HAP-1 (cell line): Measurements from ENCODE around the gene WDR89.
"Not testable (repeated sequence)": the region's sequence is repeated elsewhere in the genome, so short reads cannot be mapped to it uniquely, and the experiment has no call there.

Experiments used
- DNase-seq, 2 experiments: peaks; one replicate each; pipeline ENCODE4 v3.0.0-alpha.2; 2016 to 2020; ENCODE audit warnings: low spot score in 2 of 2
- H3K27me3 ChIP-seq: fragments of 250-450 bp; sonication (Bioruptor Pico); 2 replicates; pipeline ENCODE4 v1.5.1; 2020; ENCODE audit warnings: low read depth, mild to moderate bottlenecking, moderate library complexity
- H3K36me3 ChIP-seq: fragments of 250-450 bp; sonication (Bioruptor Pico); replicated peaks from 2 replicates; pipeline ENCODE4 v1.5.1; 2020; ENCODE audit warnings: mild to moderate bottlenecking
- H3K4me1 ChIP-seq: fragments of 250-450 bp; sonication (Bioruptor Pico); 2 replicates; pipeline ENCODE4 v1.5.1; 2020; ENCODE audit warnings: mild to moderate bottlenecking
- H3K4me3 ChIP-seq: fragments of 250-450 bp; sonication (Bioruptor Pico); 2 replicates; pipeline ENCODE4 v1.5.1; 2020; ENCODE audit warnings: mild to moderate bottlenecking, moderate library complexity
- H3K9me3 ChIP-seq: fragments of 250-450 bp; sonication (Bioruptor Pico); 2 replicates; pipeline ENCODE4 v1.5.1; 2020; ENCODE audit warnings: mild to moderate bottlenecking, moderate library complexity
- in situ Hi-C: fragments of 300-500 bp; cut with MboI; formaldehyde crosslinking; loops from 3 replicates; pipeline ENCODE4 v1.14.3; 2020; ENCODE audit warnings: low sequenced_read_pairs, inconsistent platforms, mixed read lengths

The WDR89 gene

DNA sequence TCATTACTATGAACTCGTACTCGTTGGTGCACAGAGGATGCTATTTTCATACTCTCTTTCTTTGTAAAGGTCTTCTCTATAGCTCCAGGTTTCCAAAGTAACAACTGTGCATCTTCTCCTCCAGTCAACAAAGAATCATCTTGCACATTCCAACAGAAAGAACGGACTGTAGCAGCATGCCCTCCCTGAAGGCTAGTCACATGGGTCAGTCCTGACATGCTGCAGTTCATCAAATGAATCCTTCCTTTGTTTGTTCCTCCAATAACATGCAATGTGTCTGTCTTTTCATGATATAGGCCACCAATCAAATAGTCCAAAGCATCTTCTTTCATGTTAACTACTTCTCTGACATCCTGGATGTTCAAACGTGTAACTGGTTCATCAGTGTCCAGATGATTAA lies 42.9 kb downstream of the WDR89 start:
- Histone ChIP-seq H3K27me3 (no peaks in the 10 kb centered on the region), H3K4me3 (no peak overlapping the region), H3K4me1 (no peaks in the 10 kb centered on the region), H3K36me3 (peaks cover 3% of the 10 kb centered on the region; the same call in 1 of the 2 replicates), H3K9me3 (peaks cover 1% of the 10 kb centered on the region; the same call in 1 of the 2 replicates)
- DNase-seq, result no peak
- in situ Hi-C loops, result no loop called here

DNA sequence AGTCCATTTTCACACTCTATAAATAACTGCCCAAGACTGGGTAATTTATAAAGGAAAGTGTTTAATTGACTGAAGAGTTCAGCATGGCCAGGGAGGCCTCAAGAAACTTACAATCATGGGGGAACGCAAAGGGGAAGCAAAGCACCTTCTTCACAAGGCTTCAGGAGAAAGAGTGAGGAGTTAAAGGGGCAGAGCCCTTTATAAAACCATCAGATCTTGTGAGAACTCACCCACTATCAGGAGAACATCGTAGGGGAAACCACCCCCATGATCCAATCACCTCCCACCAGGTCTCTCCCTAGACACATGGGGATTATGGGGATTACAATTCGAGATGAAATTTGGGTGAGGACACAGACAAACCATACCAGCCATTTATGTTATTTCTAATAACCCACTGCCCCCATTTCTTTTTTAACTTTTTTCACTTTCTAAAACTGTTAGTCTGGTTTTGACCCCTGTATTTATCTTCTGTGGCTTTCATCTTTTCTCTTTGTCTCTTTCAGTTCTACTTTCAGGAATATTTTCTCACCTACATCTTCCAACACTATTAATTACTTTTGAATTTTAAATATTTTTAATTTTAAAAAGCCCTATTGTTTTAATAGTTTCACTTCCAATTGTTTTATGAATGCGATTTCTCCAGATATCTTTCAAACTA lies 44.5 kb downstream of the WDR89 start:
- Histone ChIP-seq H3K4me1 (no peaks in the 10 kb centered on the region), H3K36me3 (peaks cover 3% of the 10 kb centered on the region; the same call in 1 of the 2 replicates), H3K9me3 (peaks cover 3% of the 10 kb centered on the region; the same call in 1 of the 2 replicates), H3K4me3 (no peak overlapping the region), H3K27me3 (no peaks in the 10 kb centered on the region)
- in situ Hi-C loops, result no loop called here
- DNase-seq, result no peak

DNA sequence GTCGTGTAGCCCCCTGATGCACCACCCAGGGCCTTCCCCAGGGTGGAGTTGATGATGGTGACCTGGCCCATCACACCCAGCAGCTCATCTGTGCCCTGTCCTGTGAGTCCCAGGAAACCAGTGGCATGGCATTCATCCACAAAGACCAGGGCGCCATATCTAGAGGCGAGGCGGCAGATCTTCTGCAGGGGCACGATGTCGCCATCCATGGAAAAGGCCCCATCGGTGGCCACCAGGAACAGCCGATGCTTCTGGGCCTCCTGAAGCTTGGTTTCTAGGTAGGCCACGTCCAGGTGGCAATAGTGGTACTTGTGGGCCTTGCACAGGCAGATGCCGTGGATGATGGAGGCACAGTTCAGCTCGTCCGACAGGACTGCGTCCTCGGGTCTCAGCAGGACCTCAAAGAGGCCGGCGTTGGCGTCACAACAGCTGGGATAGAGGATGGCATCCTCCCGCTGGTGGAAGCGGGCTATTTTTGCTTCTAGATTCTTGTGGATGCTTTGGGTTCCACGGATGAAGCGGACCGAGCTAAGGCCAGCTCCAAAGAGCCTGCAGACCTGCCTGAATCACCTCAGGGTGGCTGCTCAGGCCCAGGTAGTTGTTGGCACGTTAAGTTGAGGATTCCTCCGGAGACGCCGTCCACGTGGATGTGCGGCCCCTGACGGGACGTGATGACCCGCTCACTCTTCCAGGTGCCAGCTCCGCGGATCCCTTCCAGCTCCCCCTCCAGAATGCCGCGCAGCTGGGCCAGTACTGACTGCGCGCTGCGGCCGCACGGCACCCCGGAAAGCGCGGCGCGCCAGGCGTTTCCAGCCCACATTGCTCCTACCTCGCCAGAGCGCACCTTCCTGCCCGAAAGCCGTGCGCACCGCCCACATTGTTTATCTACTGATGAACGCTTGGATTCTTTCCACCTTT lies 47.0 kb downstream of the WDR89 start:
- in situ Hi-C loops, result no loop called here
- Histone ChIP-seq H3K4me3 (no peak overlapping the region), H3K4me1 (no peaks in the 10 kb centered on the region), H3K9me3 (peaks cover 3% of the 10 kb centered on the region; the same call in 1 of the 2 replicates), H3K27me3 (no peaks in the 10 kb centered on the region), H3K36me3 (peaks cover 3% of the 10 kb centered on the region; the same call in 1 of the 2 replicates)
- DNase-seq, result no peak

GRCh38 chr14:63583046-63583445 lies 58.6 kb downstream of the WDR89 start:
- DNase-seq, H3K36me3 ChIP-seq, H3K4me1 ChIP-seq, in situ Hi-C loops, H3K4me3 ChIP-seq, H3K27me3 ChIP-seq, H3K9me3 ChIP-seq: not testable (repeated sequence)

GRCh38 chr14:63581491-63581890 lies 60.2 kb downstream of the WDR89 start:
- no peaks in the 10 kb centered on the region for H3K27me3 ChIP-seq

DNA sequence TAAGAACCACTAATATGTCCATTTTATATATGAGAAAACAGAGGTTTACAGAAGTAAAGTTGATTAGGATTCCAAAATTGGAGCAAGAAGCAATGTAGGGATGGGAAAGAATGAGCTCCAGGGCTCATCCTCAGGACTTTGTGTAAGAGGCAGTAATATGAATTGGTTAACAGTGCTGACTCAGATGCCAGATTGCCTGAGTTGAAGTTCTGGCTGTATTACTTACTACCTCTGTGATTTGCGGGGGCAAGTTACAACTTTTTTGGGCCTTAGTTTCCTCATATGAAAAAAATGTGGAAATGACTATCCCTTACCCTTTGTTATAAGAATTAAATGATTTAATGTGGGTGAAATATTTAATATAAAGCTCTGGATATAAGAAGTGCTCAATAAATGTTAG lies 63.4 kb downstream of the WDR89 start:
- Histone ChIP-seq H3K9me3 (no peaks in the 10 kb centered on the region), H3K27me3 (no peaks in the 10 kb centered on the region), H3K36me3 (no peaks in the 10 kb centered on the region), H3K4me3 (no peak overlapping the region), H3K4me1 (no peaks in the 10 kb centered on the region)
- DNase-seq, result no peak
- in situ Hi-C loops, result no loop called here

More at GRCh38 chr14:63581491-63581890, 60.2 kb downstream of the WDR89 start:
- in situ Hi-C loops, result no loop called here
- H3K9me3 ChIP-seq, result no peaks in the 10 kb centered on the region
- H3K4me1 ChIP-seq, result peaks cover 5% of the 10 kb centered on the region
- H3K4me3 ChIP-seq, result no peak overlapping the region
- no peak for DNase-seq
- no peaks in the 10 kb centered on the region for H3K36me3 ChIP-seq

GRCh38 chr14:63573581-63573980 lies 68.1 kb downstream of the WDR89 start:
- H3K4me3 ChIP-seq, result no peak overlapping the region
- no peaks in the 10 kb centered on the region for H3K27me3 ChIP-seq
- no peaks in the 10 kb centered on the region for H3K36me3 ChIP-seq
- DNase-seq, result no peak
- no peaks in the 10 kb centered on the region for H3K4me1 ChIP-seq
- in situ Hi-C loops, result no loop called here
- H3K9me3 ChIP-seq, result no peaks in the 10 kb centered on the region

GRCh38 chr14:63565448-63565847 lies 76.2 kb downstream of the WDR89 start:
- H3K4me3 ChIP-seq, result no peak overlapping the region
- H3K27me3 ChIP-seq, result no peaks in the 10 kb centered on the region
- no peak for DNase-seq
- H3K4me1 ChIP-seq, result peaks cover 16% of the 10 kb centered on the region
- no peaks in the 10 kb centered on the region; the same call in 1 of the 2 replicates for H3K9me3 ChIP-seq
- H3K36me3 ChIP-seq, result no peaks in the 10 kb centered on the region
- in situ Hi-C loops, result no loop called here

GRCh38 chr14:63564318-63564717 lies 77.4 kb downstream of the WDR89 start:
- Histone ChIP-seq H3K27me3 (no peaks in the 10 kb centered on the region), H3K4me3 (no peak overlapping the region), H3K9me3 (no peaks in the 10 kb centered on the region; the same call in 1 of the 2 replicates), H3K36me3 (no peaks in the 10 kb centered on the region), H3K4me1 (peaks cover 16% of the 10 kb centered on the region)
- in situ Hi-C loops, result no loop called here
- no peak for DNase-seq

DNA sequence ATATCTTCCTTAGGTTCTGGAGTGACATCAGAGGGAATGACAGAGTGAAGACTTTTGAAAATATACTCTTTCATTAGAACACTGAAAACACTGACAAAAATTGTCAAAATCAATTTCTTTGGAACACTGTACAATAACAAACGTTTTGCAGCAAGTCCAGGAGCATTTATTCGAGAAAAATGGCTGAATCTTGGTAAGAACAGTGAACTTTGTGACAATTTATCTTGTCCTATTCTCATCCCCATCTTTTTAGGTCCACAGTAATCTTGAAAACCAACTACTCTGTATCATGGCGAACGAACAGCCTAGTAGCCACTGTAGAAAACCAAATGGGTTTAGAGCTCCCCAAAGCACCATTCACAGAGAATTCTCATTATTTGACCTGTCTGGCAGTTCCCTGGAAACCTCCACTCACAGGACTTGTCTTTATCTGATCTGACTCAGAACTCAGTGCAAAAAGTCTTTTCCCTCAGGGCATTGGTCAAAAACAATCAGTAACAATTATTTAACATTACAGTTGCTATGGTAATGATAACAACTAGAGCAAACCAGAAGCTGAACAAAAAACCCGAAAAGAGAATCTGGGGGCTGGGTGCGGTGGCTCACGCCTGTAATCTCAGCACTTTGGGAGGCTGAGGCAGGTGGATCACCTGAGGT lies 78.2 kb downstream of the WDR89 start:
- in situ Hi-C loops, result no loop called here
- H3K36me3 ChIP-seq, result no peaks in the 10 kb centered on the region
- no peaks in the 10 kb centered on the region for H3K27me3 ChIP-seq
- H3K4me3 ChIP-seq, result no peak overlapping the region
- H3K9me3 ChIP-seq, result no peaks in the 10 kb centered on the region; the same call in 1 of the 2 replicates
- peak; percentile 21 to 40 for DNase-seq
- H3K4me1 ChIP-seq, result peaks cover 16% of the 10 kb centered on the region

DNA sequence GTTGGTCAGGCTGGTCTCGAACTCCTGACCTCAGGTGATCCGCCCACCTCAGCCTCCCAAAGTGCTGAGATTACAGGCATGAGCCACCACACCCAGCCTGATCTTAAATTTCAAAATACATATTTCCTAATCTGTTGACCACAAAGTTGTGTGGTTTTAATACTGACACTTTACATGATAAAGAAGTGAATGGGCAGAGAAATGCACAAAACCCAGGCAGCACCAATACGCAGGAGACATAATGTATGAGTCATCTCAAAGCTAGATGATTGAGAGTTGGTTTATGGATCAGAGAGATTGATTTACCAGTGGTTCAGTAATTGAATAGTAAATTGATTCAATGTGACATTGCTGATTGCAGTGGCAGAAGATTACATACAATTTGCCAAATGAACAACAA lies 79.3 kb downstream of the WDR89 start:
- H3K4me3 ChIP-seq, result no peak overlapping the region
- in situ Hi-C loops, result no loop called here
- no peaks in the 10 kb centered on the region for H3K36me3 ChIP-seq
- H3K4me1 ChIP-seq, result peaks cover 16% of the 10 kb centered on the region
- H3K27me3 ChIP-seq, result no peaks in the 10 kb centered on the region
- H3K9me3 ChIP-seq, result no peaks in the 10 kb centered on the region; the same call in 1 of the 2 replicates
- no peak for DNase-seq

DNA sequence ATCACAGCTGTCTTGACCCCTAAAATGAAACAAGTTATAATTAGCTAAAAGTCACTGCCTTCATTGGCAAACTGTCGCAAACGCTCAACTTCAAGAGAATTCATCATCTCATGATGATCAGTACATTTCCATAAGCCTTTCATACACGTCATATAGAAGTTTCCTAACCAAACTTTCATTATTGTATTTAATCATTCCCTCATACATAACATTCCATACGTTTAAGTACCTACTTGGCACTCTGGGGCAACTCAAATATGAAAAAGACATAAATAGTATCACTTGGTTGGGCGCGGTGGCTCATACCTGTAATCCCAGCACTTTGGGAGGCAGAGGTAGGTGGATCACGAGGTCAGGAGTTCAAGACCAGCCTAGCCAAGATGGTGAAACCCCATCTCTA lies 86.1 kb downstream of the WDR89 start:
- Histone ChIP-seq H3K36me3 (no peaks in the 10 kb centered on the region), H3K27me3 (no peaks in the 10 kb centered on the region), H3K4me1 (no peaks in the 10 kb centered on the region), H3K9me3 (no peaks in the 10 kb centered on the region; the same call in 1 of the 2 replicates), H3K4me3 (no peak overlapping the region)
- DNase-seq, result no peak
- in situ Hi-C loops, result no loop called here

DNA sequence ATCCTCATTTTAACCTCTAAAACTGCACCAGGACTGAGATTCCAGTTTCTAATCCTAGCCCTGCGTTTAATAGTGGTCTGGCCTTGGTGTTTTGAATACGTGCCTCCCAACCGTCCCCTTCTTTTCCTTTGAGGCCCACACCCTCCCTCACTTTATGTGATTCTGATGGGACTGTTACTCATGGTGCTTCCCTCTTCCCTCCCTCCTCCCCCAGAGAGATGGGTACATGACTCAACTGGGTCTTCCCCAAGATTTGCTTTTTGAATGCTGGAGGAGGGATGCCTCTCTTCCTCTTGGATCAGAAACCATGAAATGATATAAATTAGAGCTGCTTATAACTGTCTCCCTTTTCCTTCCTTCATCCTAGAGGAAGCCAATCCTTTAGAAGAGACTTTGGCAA lies 90.3 kb downstream of the WDR89 start:
- H3K36me3 ChIP-seq, result no peaks in the 10 kb centered on the region
- no peaks in the 10 kb centered on the region for H3K27me3 ChIP-seq
- H3K9me3 ChIP-seq, result no peaks in the 10 kb centered on the region
- no peak for DNase-seq
- in situ Hi-C loops, result no loop called here
- no peak overlapping the region for H3K4me3 ChIP-seq
- no peaks in the 10 kb centered on the region for H3K4me1 ChIP-seq
